Osteocyte (in vitro differentiated cells): ENCODE measurements around the gene INTS7. TPM values are rescaled to one million over a fixed set of nuclear protein-coding genes. Genes with fewer than 3 reads are reported as not detected.

Experiments used
- DNase-seq: peaks from one replicate; pipeline ENCODE4 v3.0.0; 2021; ENCODE audit warnings: mixed read lengths; ENCODE audit not compliant: unreplicated experiment; ENCODE audit errors: extremely low spot score
- H3K27ac Mint-ChIP-seq: one replicate; pipeline ENCODE4 v1.8.0; 2021; ENCODE audit warnings: mild to moderate bottlenecking, mixed read lengths; ENCODE audit not compliant: unreplicated experiment
- H3K27me3 Mint-ChIP-seq: one replicate; pipeline ENCODE4 v1.8.0; 2021; ENCODE audit warnings: mixed read lengths; ENCODE audit not compliant: unreplicated experiment
- H3K36me3 Mint-ChIP-seq: one replicate; pipeline ENCODE4 v1.8.0; 2021; ENCODE audit warnings: mixed read lengths; ENCODE audit not compliant: unreplicated experiment
- H3K4me1 Mint-ChIP-seq: one replicate; pipeline ENCODE4 v1.8.0; 2021; ENCODE audit warnings: mixed read lengths; ENCODE audit not compliant: unreplicated experiment
- H3K4me3 Mint-ChIP-seq: one replicate; pipeline ENCODE4 v1.8.0; 2021; ENCODE audit warnings: mild to moderate bottlenecking, moderate library complexity, mixed read lengths; ENCODE audit not compliant: unreplicated experiment
- H3K9me3 Mint-ChIP-seq: one replicate; pipeline ENCODE4 v1.8.0; 2021; ENCODE audit warnings: mixed read lengths; ENCODE audit not compliant: unreplicated experiment
- long read RNA-seq: library from polyadenylated mRNA; unstranded; transcript quantifications from one replicate; pipeline ENCODE4 v2.0.0, GENCODE V29; 2021
- total RNA-seq: library from RNA; stranded (reverse); gene quantifications from 2 replicates; pipeline ENCODE4 v1.2.1, GENCODE V29; 2021
- TF ChIP-seq, protein P1 (sequence below): fragments of 200-600 bp; sonication (generic); IDR thresholded peaks from 2 replicates; pipeline ENCODE4 v1.5.0; 2021; ENCODE audit warnings: antibody characterized with exemption, mild to moderate bottlenecking, moderate library complexity

Gene INTS7, protein sequence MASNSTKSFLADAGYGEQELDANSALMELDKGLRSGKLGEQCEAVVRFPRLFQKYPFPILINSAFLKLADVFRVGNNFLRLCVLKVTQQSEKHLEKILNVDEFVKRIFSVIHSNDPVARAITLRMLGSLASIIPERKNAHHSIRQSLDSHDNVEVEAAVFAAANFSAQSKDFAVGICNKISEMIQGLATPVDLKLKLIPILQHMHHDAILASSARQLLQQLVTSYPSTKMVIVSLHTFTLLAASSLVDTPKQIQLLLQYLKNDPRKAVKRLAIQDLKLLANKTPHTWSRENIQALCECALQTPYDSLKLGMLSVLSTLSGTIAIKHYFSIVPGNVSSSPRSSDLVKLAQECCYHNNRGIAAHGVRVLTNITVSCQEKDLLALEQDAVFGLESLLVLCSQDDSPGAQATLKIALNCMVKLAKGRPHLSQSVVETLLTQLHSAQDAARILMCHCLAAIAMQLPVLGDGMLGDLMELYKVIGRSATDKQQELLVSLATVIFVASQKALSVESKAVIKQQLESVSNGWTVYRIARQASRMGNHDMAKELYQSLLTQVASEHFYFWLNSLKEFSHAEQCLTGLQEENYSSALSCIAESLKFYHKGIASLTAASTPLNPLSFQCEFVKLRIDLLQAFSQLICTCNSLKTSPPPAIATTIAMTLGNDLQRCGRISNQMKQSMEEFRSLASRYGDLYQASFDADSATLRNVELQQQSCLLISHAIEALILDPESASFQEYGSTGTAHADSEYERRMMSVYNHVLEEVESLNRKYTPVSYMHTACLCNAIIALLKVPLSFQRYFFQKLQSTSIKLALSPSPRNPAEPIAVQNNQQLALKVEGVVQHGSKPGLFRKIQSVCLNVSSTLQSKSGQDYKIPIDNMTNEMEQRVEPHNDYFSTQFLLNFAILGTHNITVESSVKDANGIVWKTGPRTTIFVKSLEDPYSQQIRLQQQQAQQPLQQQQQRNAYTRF
- 17.5 and 18.4 TPM in 2 replicates for total RNA-seq
- long read RNA-seq, full-length matches to known transcripts: 112 of 155 reads
- long read RNA-seq, partial matches to known transcripts: 21 of 155 reads
- long read RNA-seq, other reads (novel, unspliced or antisense): 22 of 155 reads

DNA sequence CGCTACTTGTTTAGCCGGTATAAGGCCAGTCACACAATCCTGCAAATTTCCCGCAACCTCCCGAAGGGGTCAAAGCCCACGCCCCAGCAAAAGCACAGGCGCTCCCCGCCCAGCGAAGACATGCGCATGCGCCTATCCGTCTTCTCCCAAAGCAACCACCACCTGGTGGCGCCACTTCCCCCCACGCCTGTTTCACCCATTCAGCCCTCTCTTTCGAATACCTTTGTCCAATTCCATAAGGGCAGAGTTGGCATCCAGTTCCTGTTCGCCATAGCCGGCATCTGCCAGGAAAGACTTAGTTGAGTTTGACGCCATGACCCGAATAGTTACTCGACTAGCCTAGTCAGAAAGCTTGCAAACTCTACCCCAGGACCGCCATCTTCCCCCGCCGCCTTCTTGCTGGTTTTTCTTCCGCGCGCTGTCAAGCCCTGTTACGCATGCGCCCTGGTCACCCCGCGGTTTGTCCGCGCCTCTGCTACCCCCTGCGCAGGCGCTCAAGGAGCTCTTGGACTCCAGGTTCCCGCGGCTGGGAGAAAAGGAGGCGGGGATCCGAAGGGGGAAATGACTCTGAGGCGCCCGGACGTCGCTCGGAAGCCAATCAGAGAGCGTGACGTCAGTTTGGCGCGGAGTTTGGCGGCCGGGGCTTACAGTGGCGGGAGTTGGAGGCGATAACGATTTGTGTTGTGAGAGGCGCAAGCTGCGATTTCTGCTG is at the start of gene INTS7, which contains the start of gene DTL:
Gene INTS7, minus strand, starts transcription at position 435 of the 712 bp plus-strand sequence. Its CDS starts 120 bp downstream, at position 315.
Gene DTL, plus strand, starts transcription at position 626 of the 712 bp plus-strand sequence. CDS start 143 bp downstream, outside the sequence.
- peaks cover 4% of the 10 kb centered on the region for H3K36me3 Mint-ChIP-seq
- no peaks in the 10 kb centered on the region for H3K27me3 Mint-ChIP-seq
- H3K9me3 Mint-ChIP-seq: no peaks in the 10 kb centered on the region
- peak within 1 kb of the TSS; percentile 100 for H3K27ac Mint-ChIP-seq
- peak within 1 kb of the TSS; percentile 99 for H3K4me3 Mint-ChIP-seq
- peaks cover 60% of the 10 kb centered on the region for H3K4me1 Mint-ChIP-seq
- TF ChIP-seq, protein P1, sequence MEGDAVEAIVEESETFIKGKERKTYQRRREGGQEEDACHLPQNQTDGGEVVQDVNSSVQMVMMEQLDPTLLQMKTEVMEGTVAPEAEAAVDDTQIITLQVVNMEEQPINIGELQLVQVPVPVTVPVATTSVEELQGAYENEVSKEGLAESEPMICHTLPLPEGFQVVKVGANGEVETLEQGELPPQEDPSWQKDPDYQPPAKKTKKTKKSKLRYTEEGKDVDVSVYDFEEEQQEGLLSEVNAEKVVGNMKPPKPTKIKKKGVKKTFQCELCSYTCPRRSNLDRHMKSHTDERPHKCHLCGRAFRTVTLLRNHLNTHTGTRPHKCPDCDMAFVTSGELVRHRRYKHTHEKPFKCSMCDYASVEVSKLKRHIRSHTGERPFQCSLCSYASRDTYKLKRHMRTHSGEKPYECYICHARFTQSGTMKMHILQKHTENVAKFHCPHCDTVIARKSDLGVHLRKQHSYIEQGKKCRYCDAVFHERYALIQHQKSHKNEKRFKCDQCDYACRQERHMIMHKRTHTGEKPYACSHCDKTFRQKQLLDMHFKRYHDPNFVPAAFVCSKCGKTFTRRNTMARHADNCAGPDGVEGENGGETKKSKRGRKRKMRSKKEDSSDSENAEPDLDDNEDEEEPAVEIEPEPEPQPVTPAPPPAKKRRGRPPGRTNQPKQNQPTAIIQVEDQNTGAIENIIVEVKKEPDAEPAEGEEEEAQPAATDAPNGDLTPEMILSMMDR: peak; percentile 98
- DNase-seq: peak; percentile 100

DNA sequence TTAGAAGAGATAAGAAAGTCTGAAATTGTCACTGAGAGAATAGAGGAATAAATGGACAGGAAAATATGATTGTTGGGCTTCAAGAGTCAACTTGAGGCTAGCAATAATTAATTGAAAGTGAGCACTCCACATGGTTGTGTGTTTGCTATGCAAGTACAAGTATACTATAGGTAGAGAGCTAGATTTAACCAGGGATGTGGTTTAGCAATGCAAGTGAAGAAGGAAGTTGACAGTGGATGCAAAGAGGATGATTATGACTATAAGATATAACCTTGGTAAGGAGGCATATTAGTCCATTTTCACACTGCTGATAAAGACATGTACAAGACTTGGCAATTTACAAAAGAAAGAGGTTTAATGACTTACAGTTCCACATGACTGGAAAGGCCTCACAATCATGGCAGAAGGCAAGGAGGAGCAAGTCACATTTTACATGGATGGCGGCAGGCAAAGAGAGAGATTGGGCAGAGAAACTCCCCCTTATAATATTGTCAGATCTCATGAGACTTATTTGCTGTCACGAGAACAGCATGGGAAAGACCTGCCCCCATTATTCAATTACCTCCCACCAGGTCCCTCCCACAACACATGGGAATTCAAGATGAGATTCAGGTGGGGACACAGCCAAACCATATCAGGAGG is 47.5 kb upstream of the INTS7 start:
- Mint-ChIP-seq H3K4me3 (no peak overlapping the region), H3K9me3 (no peaks in the 10 kb centered on the region), H3K36me3 (peaks cover 2% of the 10 kb centered on the region), H3K27ac (no peak overlapping the region), H3K4me1 (peaks cover 13% of the 10 kb centered on the region), H3K27me3 (no peaks in the 10 kb centered on the region)
- no peak for DNase-seq
- TF ChIP-seq, protein P1: no peak

DNA sequence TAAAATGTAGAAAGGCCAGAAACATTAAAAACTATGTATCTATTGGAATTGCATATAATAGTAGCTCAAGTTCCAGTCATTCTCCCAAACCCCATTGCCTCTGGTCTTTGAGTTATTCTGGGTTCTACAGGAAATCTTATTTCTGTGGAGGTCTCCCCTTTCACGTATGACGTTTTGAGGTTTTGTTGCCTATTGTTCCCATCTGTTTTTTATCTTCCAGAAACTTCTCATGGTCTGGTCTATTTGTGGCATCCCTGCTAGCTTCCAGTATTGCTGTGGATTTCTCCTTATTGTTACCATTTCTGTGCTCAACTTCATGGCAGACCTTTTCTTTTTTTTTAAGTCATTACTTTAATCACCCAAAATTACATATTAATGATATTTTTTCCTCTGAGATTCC is 43.5 kb upstream of the INTS7 start:
- Mint-ChIP-seq H3K9me3 (no peaks in the 10 kb centered on the region), H3K4me1 (peaks cover 7% of the 10 kb centered on the region), H3K27ac (no peak overlapping the region), H3K4me3 (no peak overlapping the region), H3K27me3 (no peaks in the 10 kb centered on the region), H3K36me3 (peaks cover 3% of the 10 kb centered on the region)
- DNase-seq: no peak
- TF ChIP-seq, protein P1: no peak

DNA sequence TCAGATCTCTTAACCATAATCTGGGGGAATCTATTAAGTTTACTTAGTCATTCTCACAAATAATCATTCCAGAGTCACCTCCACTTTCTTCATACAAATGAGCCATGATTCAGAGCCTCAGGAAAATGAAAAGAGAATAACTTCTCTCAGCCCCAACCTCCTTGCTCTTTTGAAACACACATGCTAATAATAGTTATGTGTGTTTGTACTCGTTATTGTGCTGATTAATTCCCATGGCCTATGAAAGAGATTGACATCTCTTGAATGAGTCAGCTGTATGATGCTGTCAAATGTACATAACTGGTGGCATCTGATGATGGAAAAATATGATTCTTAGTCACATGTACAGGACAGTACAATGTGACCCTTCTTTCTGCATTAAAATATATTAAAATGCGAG is 41.7 kb upstream of the INTS7 start:
- Mint-ChIP-seq H3K27ac (no peak overlapping the region), H3K4me1 (peaks cover 7% of the 10 kb centered on the region), H3K27me3 (no peaks in the 10 kb centered on the region), H3K4me3 (no peak overlapping the region), H3K9me3 (no peaks in the 10 kb centered on the region), H3K36me3 (peaks cover 3% of the 10 kb centered on the region)
- TF ChIP-seq, protein P1: no peak
- no peak for DNase-seq
